IMR-90 (cell line): ENCODE results near the gene RBFOX2. TPM values are rescaled to one million over a fixed set of nuclear protein-coding genes. Genes with fewer than 3 reads are reported as not detected.

Source experiments
- ATAC-seq: fragments of 200-7000 bp; cut with Tn5 transposase; 2 replicates; pipeline ENCODE4 v1.9.1; 2020; ENCODE audit warnings: low read depth, mild to moderate bottlenecking, moderate library complexity
- BruUV-seq: library from RNA; stranded (reverse); fragments of 400-500 nt; replicated peaks from 2 replicates; lab custom pipeline; 2021; lab: Mats Ljungman, UMichigan
- CTCF ChIA-PET: fragments of 300-600 bp; formaldehyde crosslinking; extraction: SDS; loops from one replicate; lab custom pipeline; 2021; ENCODE audit warnings: antibody characterized with exemption; lab: Yijun Ruan, JAX
- POLR2A ChIA-PET: fragments of 300-600 bp; sonication (Branson Sonifier 250); formaldehyde crosslinking; loops from one replicate; lab custom pipeline; 2022; ENCODE audit warnings: antibody characterized with exemption; ENCODE audit not compliant: unreplicated experiment; lab: Charles Lee
- DNase-seq: peaks from one replicate; pipeline ENCODE4 v3.0.0; 2013
- H2AFZ ChIP-seq: replicated peaks from 2 replicates; pipeline ENCODE3; 2013; ENCODE audit warnings: low read length, mild to moderate bottlenecking; ENCODE audit not compliant: poor library complexity
- H2AK5ac ChIP-seq: 2 replicates; pipeline ENCODE4 v1.6.1; 2013; ENCODE audit warnings: low read depth, low read length, inconsistent platforms
- H2AK9ac ChIP-seq: replicated peaks from 2 replicates; pipeline ENCODE3; 2013; ENCODE audit warnings: mild to moderate bottlenecking, low read depth, low read length, moderate library complexity; ENCODE audit not compliant: poor library complexity
- H2BK120ac ChIP-seq: 2 replicates; pipeline ENCODE4 v1.6.1; 2013; ENCODE audit warnings: low read depth, low read length, inconsistent platforms
- H2BK15ac ChIP-seq: 3 replicates; pipeline ENCODE4 v1.6.1; 2013; ENCODE audit warnings: low read depth, low read length, inconsistent platforms
- H2BK20ac ChIP-seq: 2 replicates; pipeline ENCODE4 v1.6.1; 2013; ENCODE audit warnings: low read depth, mild to moderate bottlenecking, inconsistent platforms, low read length, moderate library complexity
- H2BK5ac ChIP-seq: 2 replicates; pipeline ENCODE4 v1.6.1; 2013; ENCODE audit warnings: mild to moderate bottlenecking, low read depth, low read length, inconsistent platforms; ENCODE audit not compliant: poor library complexity, severe bottlenecking
- H3K14ac ChIP-seq: replicated peaks from 2 replicates; pipeline ENCODE4 v1.6.1; 2013; ENCODE audit warnings: low read depth, low read length, inconsistent platforms
- H3K18ac ChIP-seq: 2 replicates; pipeline ENCODE4 v1.6.1; 2013; ENCODE audit warnings: low read depth, low read length, control low read depth
- H3K23ac ChIP-seq: 2 replicates; pipeline ENCODE4 v1.6.1; 2013; ENCODE audit warnings: low read depth, low read length, inconsistent platforms
- H3K27ac ChIP-seq: 2 replicates; pipeline ENCODE4 v1.5.1; 2013; ENCODE audit warnings: mild to moderate bottlenecking, control low read depth, low read length; ENCODE audit not compliant: insufficient read depth
- H3K27me3 ChIP-seq: 2 replicates; pipeline ENCODE4 v1.6.1; 2013; ENCODE audit warnings: low read length; ENCODE audit not compliant: control insufficient read depth, insufficient read depth
- H3K36me3 ChIP-seq: 2 replicates; pipeline ENCODE4 v1.6.1; 2013; ENCODE audit warnings: low read length, mixed read lengths; ENCODE audit not compliant: control insufficient read depth, insufficient read depth
- H3K4ac ChIP-seq: 2 replicates; pipeline ENCODE4 v1.6.1; 2013; ENCODE audit warnings: low read depth, low read length, inconsistent platforms
- H3K4me1 ChIP-seq: 2 replicates; pipeline ENCODE4 v1.6.1; 2013; ENCODE audit warnings: low read length, mixed read lengths; ENCODE audit not compliant: control insufficient read depth, insufficient read depth
- H3K4me2 ChIP-seq: 2 replicates; pipeline ENCODE4 v1.6.1; 2013; ENCODE audit warnings: low read depth, mild to moderate bottlenecking, control low read depth, low read length, moderate library complexity
- H3K4me3 ChIP-seq: 2 replicates; pipeline ENCODE4 v1.5.1; 2013; ENCODE audit warnings: low read depth, mild to moderate bottlenecking, control low read depth, low read length, moderate library complexity; ENCODE audit not compliant: insufficient read depth
- H3K56ac ChIP-seq: 2 replicates; pipeline ENCODE4 v1.6.1; 2013; ENCODE audit warnings: low read length, inconsistent platforms; ENCODE audit not compliant: insufficient read depth; ENCODE audit errors: extremely low read depth
- H3K79me1 ChIP-seq, 2 experiments: 2 replicates each; pipeline ENCODE4 v1.6.1; 2013; ENCODE audit warnings: low read length in 2 of 2, inconsistent platforms in 1 of 2, low read depth in 1 of 2
- H3K9ac ChIP-seq: 2 replicates; pipeline ENCODE4 v1.6.1; 2013; ENCODE audit warnings: low read depth, low read length, control low read depth
- H3K9me1 ChIP-seq: 2 replicates; pipeline ENCODE4 v1.6.1; 2013; ENCODE audit warnings: low read length, inconsistent platforms; ENCODE audit not compliant: insufficient read depth
- H3K9me3 ChIP-seq: 2 replicates; pipeline ENCODE4 v1.6.1; 2013; ENCODE audit warnings: low read length; ENCODE audit not compliant: control insufficient read depth, insufficient read depth
- H4K20me1 ChIP-seq: 2 replicates; pipeline ENCODE4 v1.6.1; 2013; ENCODE audit warnings: low read length, inconsistent platforms; ENCODE audit not compliant: insufficient read depth
- H4K5ac ChIP-seq: 2 replicates; pipeline ENCODE4 v1.6.1; 2013; ENCODE audit warnings: mild to moderate bottlenecking, low read depth, low read length, control low read depth
- H4K8ac ChIP-seq, 2 experiments: 2 replicates each; pipeline ENCODE4 v1.6.1; 2013; ENCODE audit warnings: low read depth in 2 of 2, low read length in 2 of 2, control low read depth in 1 of 2, inconsistent platforms in 1 of 2
- H4K91ac ChIP-seq: 2 replicates; pipeline ENCODE4 v1.6.1; 2013; ENCODE audit warnings: low read depth, low read length, inconsistent platforms; ENCODE audit not compliant: insufficient read depth
- CEBPB ChIP-seq: IDR thresholded peaks from 2 replicates; pipeline ENCODE4 v1.6.1; 2012; ENCODE audit warnings: low read depth, low read length, improper control_type of control experiment
- MXI1 ChIP-seq: IDR thresholded peaks from 2 replicates; pipeline ENCODE4 v1.6.1; 2012; ENCODE audit warnings: low read depth, mild to moderate bottlenecking, low read length, moderate library complexity, borderline replicate concordance
- WGBS, 2 experiments: methylation state at CpG; one replicate each; pipeline versions ENCODE4 v1.1.5 to v1.1.7; 2013; ENCODE audit warnings: missing lambda C conversion rate in 2 of 2; ENCODE audit not compliant: insufficient read length in 1 of 2; ENCODE audit errors: extremely low coverage in 2 of 2; 5-methylcytosine and 5-hydroxymethylcytosine counted together
- dilution Hi-C: fragments of 300-500 bp; cut with HindIII; formaldehyde crosslinking; loops from one replicate; pipeline ENCODE4 v1.14.3; 2018; ENCODE audit warnings: low sequenced_read_pairs; ENCODE audit not compliant: unreplicated experiment
- in situ Hi-C: fragments of 300-500 bp; cut with MboI; formaldehyde crosslinking; loops from 3 replicates; pipeline ENCODE4 v1.14.3; 2019; ENCODE audit warnings: low sequenced_read_pairs, inconsistent platforms, mixed read lengths
- intact Hi-C: fragments of 100-400 bp; cut with micrococcal nuclease; formaldehyde crosslinking; loops from 2 replicates; pipeline ENCODE4 v1.10.0; 2022
- polyA plus RNA-seq, 3 experiments: library from polyadenylated mRNA; depleted of rRNA; stranded (reverse); fragments of >200 nt; gene quantifications; 2 replicates each; pipeline ENCODE4 v1.2.3, GENCODE V29; 2012; ENCODE audit warnings: low replicate concordance in 1 of 3
- total RNA-seq: library from RNA; depleted of rRNA; stranded (reverse); fragments of >200 nt; gene quantifications from 2 replicates; pipeline ENCODE4 v1.2.3, GENCODE V29; 2012

Gene RBFOX2
- total and polyA plus RNA-seq, 2 of the 4 experiments (the other 2 are of a cell fraction), result 146 to 178 TPM

DNA sequence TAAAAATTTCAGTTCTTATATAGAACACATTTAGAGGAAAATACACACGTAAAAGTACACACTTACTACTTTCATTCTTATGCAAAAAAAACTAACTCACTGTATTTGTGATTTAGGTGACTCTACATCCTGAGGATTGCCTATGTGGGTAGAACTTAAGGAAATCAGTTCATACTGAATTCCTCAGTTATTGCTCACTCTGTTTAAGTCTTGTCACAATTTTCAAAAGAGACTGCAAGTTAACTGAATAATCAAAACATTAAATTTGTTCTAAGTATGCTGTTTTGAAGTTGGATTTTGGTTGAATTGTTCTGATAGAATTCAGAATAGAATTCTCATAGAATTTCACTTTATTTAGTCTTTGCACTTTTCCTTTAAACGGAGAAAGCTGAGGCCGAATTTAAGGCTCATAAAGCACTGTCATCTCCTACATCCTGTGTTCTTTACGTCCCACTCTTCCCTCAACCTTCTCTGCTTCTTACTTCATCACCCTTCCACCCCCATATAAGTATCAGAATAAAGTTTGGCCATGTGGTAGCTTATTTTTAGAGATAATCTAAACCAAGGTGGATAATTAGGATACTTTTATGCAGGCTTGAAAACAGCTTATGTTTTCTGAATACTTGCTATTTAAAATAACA is 251.2 kb downstream of the RBFOX2 start:
- Histone ChIP-seq H4K8ac (peak overlapping the region in 1 of 2 experiments; percentile 22; a peak in 1 of 4 replicates), H3K4ac (peak overlapping the region; percentile 37; the same call in 1 of the 2 replicates), H2AK9ac (no peak overlapping the region), H2AFZ (no peak overlapping the region), H3K4me1 (peaks cover 7% of the 10 kb centered on the region), H3K4me3 (no peak overlapping the region; the same call in 1 of the 2 replicates), H3K14ac (no peak overlapping the region; the same call in 1 of the 2 replicates), H4K20me1 (peaks cover 21% of the 10 kb centered on the region; the same call in 1 of the 2 replicates), H3K27ac (no peak overlapping the region), H3K23ac (no peak overlapping the region; the same call in 1 of the 2 replicates), H3K27me3 (no peaks in the 10 kb centered on the region), H2BK20ac (no peak overlapping the region), H2BK120ac (peak overlapping the region; percentile 11; the same call in 1 of the 2 replicates), H3K56ac (no peak overlapping the region), H3K9me1 (peaks cover 3% of the 10 kb centered on the region; the same call in 1 of the 2 replicates), H3K18ac (peak overlapping the region; percentile 54; the same call in 1 of the 2 replicates), H3K9me3 (no peaks in the 10 kb centered on the region), H4K91ac (peak overlapping the region; percentile 55; the same call in 1 of the 2 replicates), H2AK5ac (no peak overlapping the region), H4K5ac (no peak overlapping the region), H3K4me2 (peak overlapping the region; percentile 97), H3K9ac (no peak overlapping the region), H2BK15ac (no peak overlapping the region), H2BK5ac (peak overlapping the region; percentile 90), H3K36me3 (peaks cover 5% of the 10 kb centered on the region), H3K79me1 (peaks cover 19 to 48% of the 10 kb centered on the region in 2 experiments; a peak in 3 of 4 replicates)
- ATAC-seq (peak; percentile 83), DNase-seq (peak; percentile 92)
- POLR2A ChIA-PET, result interaction anchor here (0.6 kb wide), 2 partner anchors 134 to 732 kb away, joined by 7 to 8 read pairs; no protein-coding TSS in a partner anchor
- CTCF ChIA-PET, result interaction anchor here (0.8 to 1.1 kb wide), 2 partner anchors 58 to 289 kb away, joined by 3 read pairs; no protein-coding TSS in a partner anchor
- in situ Hi-C loops, result no loop called here
- TF ChIP-seq MXI1 (no peak), CEBPB (peak; percentile 66)
- no CpG with 5 or more reads among the region's 4 CpGs for WGBS, 2 experiments
- no TSS peak for BruUV-seq
- intact Hi-C loops, result no loop called here
- dilution Hi-C loops, result no loop called here
